WTC11 (cell line): Measurements from ENCODE around the gene PDZD8. TPM values are rescaled to one million over a fixed set of nuclear protein-coding genes. Genes with fewer than 3 reads are reported as not detected.

Experiments
- ATAC-seq: fragments of 200-7000 bp; cut with Tn5 transposase; 2 replicates; pipeline ENCODE4 v1.10.0; 2021; ENCODE audit warnings: mild to moderate bottlenecking, moderate library complexity
- CTCF ChIA-PET: fragments of 300-600 bp; sonication (Branson Sonifier 250); formaldehyde crosslinking; loops from one replicate; lab custom pipeline; 2021; ENCODE audit warnings: antibody characterized with exemption; lab: Charles Lee
- POLR2A ChIA-PET: fragments of 350-600 bp; sonication (Branson Sonifier 250); formaldehyde crosslinking; loops from one replicate; lab custom pipeline; 2021; ENCODE audit warnings: antibody characterized with exemption; lab: Charles Lee
- DNase-seq: peaks from one replicate; pipeline ENCODE4 v3.0.0; 2021; ENCODE audit warnings: low spot score
- H3K27ac Mint-ChIP-seq: 2 replicates; pipeline ENCODE4 v1.8.0; 2021; ENCODE audit warnings: mixed read lengths
- H3K27me3 Mint-ChIP-seq: 2 replicates; pipeline ENCODE4 v1.8.0; 2021; ENCODE audit warnings: low read depth, mild to moderate bottlenecking, moderate library complexity, mixed read lengths
- H3K36me3 Mint-ChIP-seq: 2 replicates; pipeline ENCODE4 v1.8.0; 2021; ENCODE audit warnings: mixed read lengths
- H3K4me1 Mint-ChIP-seq: 2 replicates; pipeline ENCODE4 v1.8.0; 2022; ENCODE audit warnings: mixed read lengths
- H3K4me3 Mint-ChIP-seq: 2 replicates; pipeline ENCODE4 v1.8.0; 2021; ENCODE audit warnings: mild to moderate bottlenecking, moderate library complexity, mixed read lengths
- H3K9me3 Mint-ChIP-seq: 2 replicates; pipeline ENCODE4 v1.8.0; 2021; ENCODE audit warnings: mixed read lengths
- AR ChIP-seq: fragments of 250-450 bp; sonication (Bioruptor Pico); IDR thresholded peaks from 2 replicates; pipeline ENCODE4 v1.9.0; 2021; ENCODE audit warnings: mild to moderate bottlenecking
- CREB1 ChIP-seq: sonication (generic); formaldehyde crosslinking; IDR thresholded peaks from 2 replicates; pipeline ENCODE4 v1.8.0; 2023; ENCODE audit warnings: mild to moderate bottlenecking, missing genetic modification reagents
- E2F1 ChIP-seq: sonication (generic); formaldehyde crosslinking; IDR thresholded peaks from 2 replicates; pipeline ENCODE4 v1.8.0; 2022; ENCODE audit warnings: mild to moderate bottlenecking, missing genetic modification reagents
- ETV6 ChIP-seq: sonication (generic); formaldehyde crosslinking; IDR thresholded peaks from 2 replicates; pipeline ENCODE4 v1.8.1; 2022; ENCODE audit warnings: mild to moderate bottlenecking, missing genetic modification reagents
- FOXP4 ChIP-seq: sonication (generic); formaldehyde crosslinking; IDR thresholded peaks from 2 replicates; pipeline ENCODE4 v1.8.0; 2022; ENCODE audit warnings: mild to moderate bottlenecking, missing genetic modification reagents
- GABPB1 ChIP-seq: sonication (generic); formaldehyde crosslinking; IDR thresholded peaks from 2 replicates; pipeline ENCODE4 v1.8.1; 2023; ENCODE audit warnings: mild to moderate bottlenecking, missing genetic modification reagents
- HMGXB4 ChIP-seq: sonication (generic); formaldehyde crosslinking; IDR thresholded peaks from 2 replicates; pipeline ENCODE4 v1.8.1; 2023; ENCODE audit warnings: mild to moderate bottlenecking, moderate library complexity, missing genetic modification reagents
- OVOL2 ChIP-seq: fragments of 250-450 bp; sonication (Bioruptor Pico); IDR thresholded peaks from 2 replicates; pipeline ENCODE4 v1.9.0; 2021; ENCODE audit warnings: mild to moderate bottlenecking, borderline replicate concordance
- RORB ChIP-seq: fragments of 250-450 bp; sonication (Bioruptor Pico); IDR thresholded peaks from 2 replicates; pipeline ENCODE4 v1.9.0; 2021; ENCODE audit warnings: mild to moderate bottlenecking
- SMAD3 ChIP-seq: sonication (generic); formaldehyde crosslinking; IDR thresholded peaks from 2 replicates; pipeline ENCODE4 v1.8.0; 2022; ENCODE audit warnings: missing genetic modification reagents, mild to moderate bottlenecking, borderline replicate concordance
- SOX15 ChIP-seq: fragments of 250-450 bp; sonication (Bioruptor Pico); IDR thresholded peaks from 2 replicates; pipeline ENCODE4 v1.9.0; 2021; ENCODE audit warnings: mild to moderate bottlenecking
- SP1 ChIP-seq: sonication (generic); formaldehyde crosslinking; conservative IDR thresholded peaks from 2 replicates; pipeline ENCODE4 v1.8.1; 2022; ENCODE audit warnings: missing genetic modification reagents
- TEAD4 ChIP-seq: sonication (generic); formaldehyde crosslinking; IDR thresholded peaks from 2 replicates; pipeline ENCODE4 v1.8.0; 2022; ENCODE audit warnings: mild to moderate bottlenecking, missing genetic modification reagents
- USF2 ChIP-seq: sonication (generic); formaldehyde crosslinking; IDR thresholded peaks from 2 replicates; pipeline ENCODE4 v1.8.1; 2023; ENCODE audit warnings: mild to moderate bottlenecking, missing genetic modification reagents, moderate library complexity
- ZBTB43 ChIP-seq: sonication (generic); formaldehyde crosslinking; IDR thresholded peaks from 2 replicates; pipeline ENCODE4 v1.8.1; 2023; ENCODE audit warnings: mild to moderate bottlenecking, missing genetic modification reagents
- ZNF121 ChIP-seq: sonication (generic); formaldehyde crosslinking; IDR thresholded peaks from 2 replicates; pipeline ENCODE4 v1.8.0; 2023; ENCODE audit warnings: missing genetic modification reagents
- ZNF232 ChIP-seq: sonication (generic); formaldehyde crosslinking; IDR thresholded peaks from 2 replicates; pipeline ENCODE4 v1.8.0; 2022; ENCODE audit warnings: mild to moderate bottlenecking, missing genetic modification reagents
- total RNA-seq: library from RNA; stranded (reverse); gene quantifications from 3 replicates; pipeline ENCODE4 v1.2.3, GENCODE V29; 2021

PDZD8 gene
- total RNA-seq, 1 experiment from 2014 or later = 52.7 TPM

- Mint-ChIP-seq H3K27ac (no peak overlapping the region), H3K36me3 (no peaks in the 10 kb centered on the region), H3K4me3 (no peak overlapping the region), H3K4me1 (peaks cover 2% of the 10 kb centered on the region; the same call in 1 of the 2 replicates), H3K9me3 (0 out of 2 replicates have a peak, but pooled peaks cover 3% of the 10 kb centered on the region), H3K27me3 (no peaks in the 10 kb centered on the region)
- ChIA-PET POLR2A (no interaction called here), CTCF (no interaction called here)
- no peak for TF ChIP-seq TEAD4
- no peak for TF ChIP-seq SMAD3 (CRISPR knock-in tag)
- no peak for TF ChIP-seq FOXP4 (CRISPR knock-in tag)
- no peak for TF ChIP-seq CREB1 (CRISPR knock-in tag)
- TF ChIP-seq ZBTB43 = no peak
- DNase-seq = no peak
- no peak for ATAC-seq
Measured at GRCh38 chr10:117400329-117400728, 25.1 kb upstream of the PDZD8 start.

- no peak for TF ChIP-seq USF2 (CRISPR knock-in tag)
- TF ChIP-seq GABPB1 (CRISPR knock-in tag) = no peak
- TF ChIP-seq RORB (CRISPR knock-in tag) = no peak
- TF ChIP-seq HMGXB4 = no peak
- no peak for TF ChIP-seq ETV6
- no peak for TF ChIP-seq SOX15 (CRISPR knock-in tag)
- TF ChIP-seq ZNF232 (CRISPR knock-in tag) = no peak
- no peak for TF ChIP-seq SP1 (CRISPR knock-in tag)
- TF ChIP-seq ZNF121 (CRISPR knock-in tag) = no peak
- ChIA-PET CTCF (interaction anchor here (1.2 kb wide), 1 partner anchor 44 kb away, joined by 3 read pairs; no protein-coding TSS in a partner anchor), POLR2A (no interaction called here)
- Mint-ChIP-seq H3K36me3 (no peaks in the 10 kb centered on the region), H3K4me1 (peaks cover 2% of the 10 kb centered on the region; the same call in 1 of the 2 replicates), H3K27me3 (no peaks in the 10 kb centered on the region), H3K4me3 (no peak overlapping the region), H3K9me3 (0 out of 2 replicates have a peak, but pooled peaks cover 3% of the 10 kb centered on the region), H3K27ac (no peak overlapping the region)
- DNase-seq = no peak
- no peak for ATAC-seq
Measured at GRCh38 chr10:117399341-117400196, 24.3 kb upstream of the PDZD8 start.

GRCh38 chr10:117398029-117398428, 22.8 kb upstream of the PDZD8 start:
- ChIA-PET CTCF (interaction anchor here (1.2 kb wide), 1 partner anchor 45 kb away, joined by 3 read pairs; no protein-coding TSS in a partner anchor), POLR2A (no interaction called here)
- ATAC-seq (no peak), DNase-seq (no peak)
- H3K9me3 Mint-ChIP-seq = 0 out of 2 replicates have a peak, but pooled peaks cover 3% of the 10 kb centered on the region
- no peak overlapping the region for H3K4me3 Mint-ChIP-seq
- H3K36me3 Mint-ChIP-seq = no peaks in the 10 kb centered on the region
- H3K27ac Mint-ChIP-seq = no peak overlapping the region
- peaks cover 2% of the 10 kb centered on the region; the same call in 1 of the 2 replicates for H3K4me1 Mint-ChIP-seq
- H3K27me3 Mint-ChIP-seq = no peaks in the 10 kb centered on the region
- TF ChIP-seq AR (CRISPR knock-in tag) (no peak), OVOL2 (CRISPR knock-in tag) (no peak), E2F1 (CRISPR knock-in tag) (no peak)
